Cardiac fibroblast (primary cell): ENCODE data around the gene COL11A1.

Experiments used
- DNase-seq, 2 donors: peaks; one replicate each; pipeline versions ENCODE4 v3.0.0 to v3.0.0-alpha.2; 2010; ENCODE audit warnings: low read depth in 2 of 2
- H3K4me3 ChIP-seq, 2 donors: replicated peaks in 1 of 2; 1 replicate in 1 of 2; 2 replicates in 1 of 2; pipeline ENCODE4 v1.5.1; 2011; ENCODE audit warnings: low read depth in 2 of 2, low read length in 2 of 2, mild to moderate bottlenecking in 2 of 2, moderate library complexity in 1 of 2
- TF ChIP-seq, protein P1 (sequence below): IDR thresholded peaks from one replicate; pipeline ENCODE4 v1.5.1; 2011; ENCODE audit warnings: low read depth, mild to moderate bottlenecking, low read length, inconsistent platforms

Gene COL11A1

DNA sequence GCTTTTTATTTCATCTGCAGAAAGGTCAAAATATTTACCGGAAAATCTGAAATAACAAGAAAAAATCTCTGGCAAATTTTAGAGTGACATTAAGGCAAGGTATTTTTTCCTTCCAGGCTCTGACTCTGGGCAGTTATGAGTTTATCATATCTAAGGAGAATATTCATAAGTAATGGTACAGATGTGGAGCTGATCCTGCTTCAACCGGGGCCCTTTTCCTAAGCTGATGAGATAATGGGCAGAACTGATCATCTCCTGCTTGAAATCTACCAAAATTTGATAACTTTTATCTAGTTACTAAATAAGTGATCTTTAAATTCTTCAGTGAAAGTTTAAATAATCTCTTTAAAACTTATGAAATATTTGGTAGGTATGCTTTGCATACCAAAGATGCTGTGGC, 211.6 kb downstream of the COL11A1 start:
- TF ChIP-seq, protein P1, sequence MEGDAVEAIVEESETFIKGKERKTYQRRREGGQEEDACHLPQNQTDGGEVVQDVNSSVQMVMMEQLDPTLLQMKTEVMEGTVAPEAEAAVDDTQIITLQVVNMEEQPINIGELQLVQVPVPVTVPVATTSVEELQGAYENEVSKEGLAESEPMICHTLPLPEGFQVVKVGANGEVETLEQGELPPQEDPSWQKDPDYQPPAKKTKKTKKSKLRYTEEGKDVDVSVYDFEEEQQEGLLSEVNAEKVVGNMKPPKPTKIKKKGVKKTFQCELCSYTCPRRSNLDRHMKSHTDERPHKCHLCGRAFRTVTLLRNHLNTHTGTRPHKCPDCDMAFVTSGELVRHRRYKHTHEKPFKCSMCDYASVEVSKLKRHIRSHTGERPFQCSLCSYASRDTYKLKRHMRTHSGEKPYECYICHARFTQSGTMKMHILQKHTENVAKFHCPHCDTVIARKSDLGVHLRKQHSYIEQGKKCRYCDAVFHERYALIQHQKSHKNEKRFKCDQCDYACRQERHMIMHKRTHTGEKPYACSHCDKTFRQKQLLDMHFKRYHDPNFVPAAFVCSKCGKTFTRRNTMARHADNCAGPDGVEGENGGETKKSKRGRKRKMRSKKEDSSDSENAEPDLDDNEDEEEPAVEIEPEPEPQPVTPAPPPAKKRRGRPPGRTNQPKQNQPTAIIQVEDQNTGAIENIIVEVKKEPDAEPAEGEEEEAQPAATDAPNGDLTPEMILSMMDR, result no peak
- no peak overlapping the region for H3K4me3 ChIP-seq
- DNase-seq, result no peak

DNA sequence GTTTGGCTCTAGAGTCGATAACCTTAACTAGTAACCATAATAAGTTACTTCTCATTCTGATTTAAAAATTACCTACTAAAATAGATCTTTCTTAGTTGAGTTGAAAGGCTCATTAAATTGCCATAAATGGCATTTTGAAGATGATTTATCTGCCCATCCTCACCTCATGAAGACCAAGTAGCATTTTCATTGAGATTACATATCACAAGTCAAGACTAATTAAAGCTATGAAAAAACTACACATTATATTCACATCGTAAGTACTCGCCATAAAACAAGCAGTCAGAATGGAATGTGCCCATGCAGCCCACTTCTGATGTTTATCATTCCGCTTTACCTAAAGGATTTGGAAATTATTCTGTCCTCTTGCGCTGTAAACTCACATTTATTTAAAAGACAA, 212.0 kb downstream of the COL11A1 start:
- TF ChIP-seq, protein P1, result no peak
- DNase-seq, result no peak
- no peak overlapping the region for H3K4me3 ChIP-seq

DNA sequence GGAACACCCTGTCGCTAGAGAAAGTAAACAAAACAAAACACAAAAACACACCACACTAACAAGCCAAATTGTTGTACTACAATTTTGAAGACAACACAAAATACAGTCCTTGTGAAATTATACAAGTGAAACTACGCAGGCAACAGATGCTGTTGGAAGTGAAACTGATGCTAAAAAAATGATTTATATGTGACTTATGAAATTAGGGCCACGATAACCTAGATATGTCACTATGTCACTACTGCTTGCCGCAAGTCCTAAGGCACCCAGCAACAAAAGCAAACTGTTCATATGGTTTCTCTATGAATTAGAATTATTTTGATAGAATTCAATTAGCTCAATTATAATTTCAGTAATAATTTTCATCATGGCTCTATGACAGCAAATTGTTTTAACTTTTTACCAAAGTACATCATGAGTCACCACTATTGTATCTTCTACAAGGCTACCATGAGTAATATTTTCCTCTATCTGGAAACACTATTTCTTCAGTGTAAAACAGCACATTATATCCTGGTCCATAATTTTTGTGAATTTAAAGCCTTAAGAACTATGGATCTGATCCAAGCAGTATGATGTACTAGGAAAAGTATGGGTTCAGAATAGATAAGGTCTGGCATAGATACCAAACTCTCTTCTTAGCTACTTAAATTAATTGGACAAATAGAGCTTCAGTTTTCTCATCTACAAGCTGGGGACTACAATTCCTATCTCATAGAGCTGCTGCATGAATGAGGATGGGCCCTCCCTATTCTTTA, 216.3 kb downstream of the COL11A1 start:
- DNase-seq, result peak; percentile 86 to 88
- no peak overlapping the region for H3K4me3 ChIP-seq
- TF ChIP-seq, protein P1, result no peak

DNA sequence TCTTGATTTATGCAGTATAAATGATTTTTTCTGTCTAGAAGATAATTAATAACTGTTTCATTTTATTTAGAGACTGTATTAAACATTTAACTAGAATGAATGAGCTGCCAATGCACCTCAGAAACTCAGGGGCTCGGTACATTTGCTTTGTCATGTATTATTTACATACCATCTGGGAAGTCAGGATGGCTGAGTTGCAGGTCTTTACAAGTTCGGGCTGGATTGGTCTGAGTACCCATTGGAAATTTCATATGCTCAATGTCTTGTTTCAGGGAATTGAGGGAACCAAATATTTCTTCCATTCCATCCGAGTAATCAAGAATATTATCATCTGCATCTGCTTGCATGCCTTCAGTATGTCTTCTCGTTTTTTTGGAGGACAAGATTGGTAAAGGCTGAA, 221.7 kb downstream of the COL11A1 start:
- no peak for DNase-seq
- no peak overlapping the region for H3K4me3 ChIP-seq
- TF ChIP-seq, protein P1, result no peak

DNA sequence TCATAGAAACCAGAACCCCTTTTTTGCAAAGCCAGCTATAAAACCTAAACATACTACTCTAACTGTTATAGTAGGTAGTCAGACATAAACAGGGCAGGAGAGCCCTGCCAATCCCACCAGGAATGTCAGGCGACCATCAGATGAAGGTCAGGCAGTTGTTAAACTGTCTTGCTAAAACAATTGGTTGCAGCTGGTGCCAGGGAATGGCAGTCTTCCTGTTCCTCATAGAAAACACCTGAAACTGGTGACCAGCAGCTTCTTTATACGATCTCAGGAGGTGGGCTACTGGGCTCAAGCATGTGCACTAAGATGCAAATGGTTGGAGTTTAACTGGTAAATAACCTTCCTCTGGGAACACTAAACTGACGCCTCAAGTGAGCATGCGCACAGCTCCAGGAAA, 224.1 kb downstream of the COL11A1 start:
- TF ChIP-seq, protein P1, result no peak
- DNase-seq, result no peak
- H3K4me3 ChIP-seq, result no peak overlapping the region

DNA sequence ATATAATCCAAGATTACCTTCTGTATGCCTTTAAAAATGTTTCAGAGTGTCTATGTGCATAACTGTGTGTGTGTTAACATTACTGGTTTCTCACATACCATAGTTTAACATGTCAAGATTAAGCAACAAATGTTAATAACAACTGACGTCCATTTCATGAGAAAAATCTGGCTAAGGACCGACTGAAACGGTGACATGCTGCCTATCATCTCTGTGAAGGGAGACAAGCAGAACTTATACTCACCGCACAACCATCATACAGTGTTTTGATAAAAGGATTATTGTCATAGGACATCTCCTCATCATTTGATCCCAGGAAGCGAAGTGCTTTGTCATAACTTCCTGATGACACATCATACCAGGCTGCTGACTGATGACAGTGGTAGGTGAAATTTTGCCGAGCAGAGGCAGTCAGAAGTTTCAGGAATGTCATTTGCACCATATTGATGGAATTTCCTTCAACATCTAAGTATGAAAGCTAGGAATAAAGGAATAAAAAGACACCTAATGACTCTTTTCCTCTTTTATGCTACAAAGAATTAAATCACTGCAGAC, 228.8 kb downstream of the COL11A1 start:
- TF ChIP-seq, protein P1, result no peak
- H3K4me3 ChIP-seq, result no peak overlapping the region
- DNase-seq, result peak; percentile 61 to 94
